GM21619 (cell line): ENCODE data around the gene FAM3A.
"Not testable (repeated sequence)": the region's sequence is repeated elsewhere in the genome, so short reads cannot be mapped to it uniquely, and the experiment has no call there.

Source experiments
- ATAC-seq: cut with Tn5 transposase; IDR thresholded peaks from one replicate; pipeline ENCODE4 v1.9.1; 2021; ENCODE audit not compliant: unreplicated experiment

FAM3A gene, protein sequence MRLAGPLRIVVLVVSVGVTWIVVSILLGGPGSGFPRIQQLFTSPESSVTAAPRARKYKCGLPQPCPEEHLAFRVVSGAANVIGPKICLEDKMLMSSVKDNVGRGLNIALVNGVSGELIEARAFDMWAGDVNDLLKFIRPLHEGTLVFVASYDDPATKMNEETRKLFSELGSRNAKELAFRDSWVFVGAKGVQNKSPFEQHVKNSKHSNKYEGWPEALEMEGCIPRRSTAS

DNA sequence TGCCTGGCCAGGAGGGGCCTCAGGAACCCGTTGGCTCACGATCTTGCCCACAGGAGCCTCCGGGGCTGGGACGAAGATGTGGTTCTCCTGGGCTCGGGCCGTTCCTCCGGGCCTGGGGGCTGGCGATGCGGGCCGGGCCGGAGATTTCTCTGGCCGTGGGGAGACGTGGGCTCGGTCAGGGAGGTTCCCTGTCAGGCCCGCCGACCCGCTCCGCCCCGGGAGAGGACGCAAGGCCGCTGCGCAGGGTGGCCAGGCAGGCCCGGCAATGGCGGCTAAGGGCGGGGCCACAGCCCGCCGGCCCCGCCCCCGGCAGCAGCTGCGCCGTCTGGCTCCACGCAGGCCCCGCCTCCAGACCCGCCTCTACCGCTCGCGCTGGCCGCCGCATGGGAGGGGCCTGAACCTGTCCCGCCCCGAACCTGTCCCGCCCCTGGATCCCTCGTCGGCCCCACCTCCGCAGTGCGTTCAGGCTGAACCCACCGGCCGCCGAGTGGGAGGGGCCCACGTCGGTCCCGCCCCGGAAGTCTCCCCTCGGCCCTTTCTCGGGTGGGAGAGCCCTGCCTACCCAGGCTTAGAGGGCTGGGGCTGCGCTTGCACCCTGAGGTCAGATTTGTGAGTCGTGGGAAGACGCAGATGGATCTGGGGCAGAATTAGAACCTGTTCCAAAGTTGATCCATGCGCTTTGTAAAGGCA, at the start of gene FAM3A:
TSS of gene FAM3A (minus strand) at position 267 of the 690 bp plus-strand sequence. CDS start 460 bp downstream, outside the sequence.
- ATAC-seq, result peak; percentile 85

GRCh38 chrX:154562295-154562694, 46.3 kb upstream of the FAM3A start:
- ATAC-seq, result not testable (repeated sequence)

DNA sequence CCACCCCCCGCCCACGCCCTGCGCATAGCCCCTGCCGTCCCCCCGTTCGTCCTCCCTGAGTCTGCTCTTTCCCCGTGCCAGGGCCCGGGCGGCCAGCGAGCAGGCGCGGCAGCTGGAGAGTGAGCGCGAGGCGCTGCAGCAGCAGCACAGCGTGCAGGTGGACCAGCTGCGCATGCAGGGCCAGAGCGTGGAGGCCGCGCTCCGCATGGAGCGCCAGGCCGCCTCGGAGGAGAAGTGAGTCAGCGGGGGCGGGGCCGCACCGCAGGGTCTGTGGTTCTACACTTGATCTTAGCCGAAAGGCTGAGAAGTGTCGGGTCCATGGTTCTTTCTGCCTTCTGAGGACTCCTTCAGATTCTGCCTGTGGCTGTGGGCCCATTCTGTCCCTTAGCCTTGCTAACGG, 44.3 kb upstream of the FAM3A start:
- ATAC-seq, result not testable (repeated sequence)

DNA sequence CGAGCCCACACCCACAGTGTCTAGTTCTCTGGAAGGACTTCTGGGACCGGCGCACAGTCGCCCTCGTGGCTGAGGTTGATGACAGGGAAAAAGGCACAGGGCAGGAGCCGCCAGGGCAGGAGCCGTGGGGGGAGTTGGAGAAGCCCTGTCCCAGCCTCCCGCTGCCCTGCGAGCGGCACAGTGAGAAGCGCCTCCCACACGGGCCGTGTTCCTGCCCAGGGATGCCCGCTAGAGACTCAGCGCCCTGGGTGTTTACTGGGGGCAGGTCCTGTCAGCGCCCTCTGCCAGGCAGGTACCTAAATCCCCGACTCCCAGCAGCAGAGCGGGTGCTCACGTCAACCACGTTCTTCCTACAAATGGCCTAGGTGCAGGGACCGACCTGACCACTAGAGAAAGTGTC, 42.9 kb upstream of the FAM3A start:
- not testable (repeated sequence) for ATAC-seq

DNA sequence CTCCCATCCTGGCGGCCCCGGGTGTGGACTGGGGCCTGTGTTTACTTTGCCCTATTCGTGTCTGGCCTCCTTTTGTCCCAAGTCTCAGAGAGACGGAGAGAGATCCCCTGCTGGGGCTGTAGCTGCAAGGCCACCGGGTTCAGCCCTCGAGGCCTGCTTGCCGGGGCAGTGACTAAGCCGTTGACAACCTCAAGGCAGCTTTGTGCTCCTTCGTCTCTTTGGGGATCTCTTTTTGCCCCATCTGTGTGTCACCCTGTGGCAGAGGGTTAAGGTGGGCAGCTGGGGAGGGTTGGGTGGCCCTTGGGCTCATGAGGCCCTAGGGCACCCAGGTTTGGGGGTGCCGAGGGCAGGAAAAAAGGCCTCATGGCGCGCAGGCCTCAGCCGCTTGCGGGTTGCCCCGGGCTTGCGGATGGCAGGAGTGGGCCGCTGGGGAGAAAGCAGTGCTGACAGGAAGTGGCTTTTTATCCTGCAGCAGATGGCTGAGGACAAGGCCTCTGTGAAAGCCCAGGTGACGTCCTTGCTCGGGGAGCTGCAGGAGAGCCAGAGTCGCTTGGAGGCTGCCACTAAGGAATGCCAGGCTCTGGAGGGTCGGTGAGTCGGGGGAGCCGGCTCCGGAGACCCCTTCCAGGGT, 42.1 kb upstream of the FAM3A start:
- ATAC-seq, result not testable (repeated sequence)

- ATAC-seq, result not testable (repeated sequence)
Measured at GRCh38 chrX:154552112-154552806, 36.2 kb upstream of the FAM3A start.

GRCh38 chrX:154549766-154550165, 33.7 kb upstream of the FAM3A start:
- no peak for ATAC-seq

DNA sequence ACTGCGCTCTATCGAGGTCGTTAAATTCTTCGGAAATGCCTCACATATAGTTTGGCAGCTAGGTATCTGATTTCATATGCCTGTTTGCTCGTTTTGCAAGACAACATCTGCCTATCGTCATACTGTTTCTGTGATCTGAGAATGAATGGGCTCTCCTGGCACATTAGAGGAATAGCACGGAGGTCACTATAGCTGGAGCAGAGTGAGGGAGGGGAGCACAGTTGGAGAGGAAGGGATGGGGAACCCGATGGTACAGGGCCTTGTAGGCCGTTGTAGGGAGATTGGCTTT, 31.9 kb upstream of the FAM3A start:
- ATAC-seq, result no peak

- ATAC-seq, result peak; percentile 78
Measured at GRCh38 chrX:154547245-154548027, 31.4 kb upstream of the FAM3A start, which contains the start of gene IKBKG. Gene IKBKG (plus strand): TSS chrX:154547620. CDS start chrX:154552003, 4,383 bp downstream.

DNA sequence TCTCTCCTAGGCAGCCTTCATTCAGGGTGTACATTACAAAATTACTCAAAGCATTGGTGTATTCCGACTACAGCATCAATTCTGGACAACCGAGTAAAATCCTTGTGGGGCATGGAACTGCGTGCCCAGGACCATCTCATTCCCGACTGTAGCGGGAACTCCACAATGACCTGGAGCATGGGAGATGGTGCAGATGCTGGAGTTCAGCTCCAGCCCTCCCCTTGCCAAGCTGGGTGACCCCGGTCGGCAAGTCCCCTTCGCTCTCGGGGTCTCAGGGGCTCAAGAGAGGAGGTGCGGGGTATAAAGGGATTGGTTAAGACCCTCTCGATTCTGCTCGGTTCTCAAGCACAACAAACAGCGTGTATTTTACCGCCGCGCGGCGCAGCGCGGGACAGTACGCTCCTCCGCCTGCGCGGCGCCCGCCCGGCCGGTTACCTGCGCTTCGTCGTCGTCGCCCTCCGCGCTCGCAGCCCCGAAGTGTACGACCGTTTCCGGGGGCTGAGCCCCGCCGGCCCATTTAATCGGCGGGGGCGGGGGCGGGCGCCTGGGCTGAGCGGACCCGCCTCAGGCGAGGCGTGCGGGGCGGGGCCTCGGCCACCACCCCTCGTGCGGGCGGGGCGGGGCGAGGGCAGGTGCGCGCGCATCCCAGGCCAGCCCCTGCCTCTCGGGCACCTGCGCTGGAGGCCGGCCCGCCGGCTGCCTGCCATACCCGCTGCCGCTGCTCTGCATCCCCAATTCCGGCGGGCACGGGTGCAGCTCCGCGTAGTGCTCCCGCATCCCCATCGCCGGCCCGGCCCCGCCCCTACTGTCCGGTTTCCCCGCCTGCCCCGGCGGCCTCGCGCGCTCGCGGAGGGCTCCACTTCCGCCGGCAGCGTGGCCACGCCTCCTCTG, 30.6 kb upstream of the FAM3A start, which contains the start of gene G6PD:
TSS of gene G6PD (minus strand) at position 493 of the 891 bp plus-strand sequence. CDS start 691 bp downstream, outside the sequence.
- peak; percentile 41 for ATAC-seq

DNA sequence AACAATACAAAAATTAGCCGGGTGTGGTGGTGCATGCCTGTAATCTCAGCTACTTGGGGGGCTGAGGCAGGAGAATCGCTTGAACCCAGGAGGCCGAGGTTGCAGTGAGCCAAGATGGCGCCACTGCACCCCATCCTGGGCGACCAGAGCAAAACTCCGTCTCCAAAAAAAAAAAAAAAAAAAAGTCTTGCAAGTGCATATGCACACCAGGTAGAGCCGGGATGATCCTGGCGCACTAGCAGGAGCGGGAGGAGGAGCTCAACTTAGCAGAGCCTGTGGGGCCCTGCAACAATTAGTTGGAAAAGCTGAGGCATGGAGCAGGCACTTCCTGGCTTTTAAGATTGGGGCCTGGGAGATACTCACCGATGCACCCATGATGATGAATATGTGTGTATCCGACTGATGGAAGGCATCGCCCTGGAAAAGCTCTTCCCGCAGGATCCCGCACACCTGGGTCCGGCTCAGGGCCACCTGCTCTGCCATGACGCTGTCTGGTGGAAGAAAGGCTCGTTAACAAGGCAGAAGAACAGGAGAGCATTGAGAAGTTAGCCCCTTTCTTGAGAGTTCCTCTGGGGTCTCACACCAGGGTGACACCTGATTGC, 29.7 kb upstream of the FAM3A start:
- ATAC-seq, result no peak

- ATAC-seq, result no peak
Measured at GRCh38 chrX:154542723-154543424, 26.8 kb upstream of the FAM3A start.

DNA sequence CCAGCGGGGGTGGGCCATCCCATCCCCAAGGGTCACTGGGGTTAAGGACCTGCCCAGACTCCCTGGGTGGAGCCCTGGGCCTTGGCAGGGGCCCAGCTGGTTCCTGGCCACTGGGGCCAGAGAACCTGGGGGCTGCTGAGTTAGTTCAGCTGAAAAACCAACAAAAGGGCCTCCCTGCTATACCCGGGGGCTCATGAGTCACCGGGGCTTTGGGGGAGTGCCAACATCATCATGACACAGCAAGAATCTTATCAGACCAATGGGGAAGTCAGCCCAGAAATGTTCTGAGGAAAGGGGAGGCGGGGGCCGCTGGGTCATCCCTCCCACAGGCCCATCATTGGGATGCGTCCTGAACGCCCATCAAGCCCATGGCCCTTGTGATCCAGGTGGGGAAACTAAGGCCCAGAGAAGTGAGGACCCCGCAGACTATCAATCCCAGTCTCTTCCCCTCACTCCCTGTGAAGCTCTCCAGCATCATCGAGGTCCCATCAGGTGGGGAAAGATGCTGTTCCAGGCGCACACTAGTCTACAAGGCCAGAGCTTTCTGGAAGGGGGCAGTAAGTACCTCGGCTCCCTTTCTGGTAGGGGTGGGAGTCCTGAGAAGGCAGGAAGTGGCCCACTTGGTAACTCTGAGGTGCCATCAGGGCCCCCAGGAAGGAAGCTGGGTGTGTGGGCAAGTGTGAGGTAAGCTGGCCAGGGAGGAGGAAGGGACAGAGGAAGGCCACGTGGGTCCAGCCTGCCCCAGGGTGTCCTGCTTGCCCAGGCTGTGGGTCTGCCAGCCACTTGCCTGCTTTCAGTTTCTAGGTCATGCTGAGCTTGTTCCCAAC, 26.1 kb upstream of the FAM3A start:
- no peak for ATAC-seq

DNA sequence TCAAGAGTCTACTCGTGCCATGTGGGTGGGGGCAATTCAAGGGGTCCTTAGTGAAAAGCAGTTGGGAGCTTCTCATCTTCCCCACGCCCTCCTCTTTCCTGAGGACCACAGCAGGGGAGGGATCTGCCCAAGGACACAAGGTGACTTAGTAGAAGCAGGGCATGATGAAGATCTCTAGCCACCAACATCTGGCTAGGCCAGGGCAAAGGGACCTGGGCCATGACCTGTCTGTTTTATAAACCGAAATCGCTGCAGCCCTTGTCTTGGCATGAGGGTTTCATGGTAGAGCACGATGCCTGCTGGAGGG, 25.5 kb upstream of the FAM3A start:
- ATAC-seq, result no peak

DNA sequence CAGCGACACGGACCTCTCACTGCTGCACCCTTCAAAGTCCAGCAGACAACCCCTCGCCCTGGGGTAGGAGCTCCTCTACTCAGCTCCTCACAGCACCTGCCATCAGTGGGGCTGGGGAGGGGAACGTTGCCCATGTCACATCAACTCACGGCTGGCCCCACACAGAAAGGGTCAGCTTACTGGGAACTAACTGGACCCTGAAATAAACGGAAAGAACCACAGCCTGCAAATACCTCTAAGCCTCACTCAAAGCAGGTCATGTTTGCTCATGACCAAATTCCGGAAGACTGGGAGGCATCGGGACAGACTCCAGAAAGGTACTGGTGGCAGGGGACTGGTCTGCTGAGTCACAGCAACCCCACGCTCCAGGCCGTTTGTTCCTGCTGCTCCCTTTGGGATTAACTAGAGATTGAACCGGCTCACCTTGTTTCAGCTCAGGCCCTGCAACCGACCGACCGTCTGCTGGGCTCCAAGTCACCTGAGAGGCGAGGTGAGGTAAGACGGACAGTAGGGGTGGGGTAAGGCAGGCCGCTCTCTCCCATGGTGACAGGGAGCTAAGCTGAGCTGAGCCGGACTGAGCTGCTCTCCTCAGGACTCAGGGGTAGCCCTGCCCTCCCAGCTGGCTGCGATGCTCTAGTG, 25.0 kb upstream of the FAM3A start:
- ATAC-seq, result no peak

- not testable (repeated sequence) for ATAC-seq
Measured at GRCh38 chrX:154540365-154540764, 24.3 kb upstream of the FAM3A start.

- ATAC-seq, result no peak
Measured at GRCh38 chrX:154539077-154539476, 23.0 kb upstream of the FAM3A start.

DNA sequence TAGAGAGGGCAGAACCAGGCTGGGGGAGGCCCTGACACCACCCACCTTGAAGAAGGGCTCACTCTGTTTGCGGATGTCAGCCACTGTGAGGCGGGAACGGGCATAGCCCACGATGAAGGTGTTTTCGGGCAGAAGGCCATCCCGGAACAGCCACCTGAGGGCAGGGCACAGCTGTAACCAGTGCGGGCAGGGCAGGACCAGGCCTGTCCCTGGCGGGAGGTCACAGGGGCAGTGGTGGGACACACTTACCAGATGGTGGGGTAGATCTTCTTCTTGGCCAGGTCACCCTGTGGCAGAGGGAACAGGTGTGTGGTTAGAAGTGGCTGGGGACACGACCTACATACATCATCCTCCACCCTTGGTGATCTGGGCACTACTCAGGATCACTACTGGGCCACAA, 19.9 kb upstream of the FAM3A start:
- ATAC-seq, result no peak
